A673 (cell line): ENCODE measurements around the gene ACP2. TPM values are rescaled to one million over a fixed set of nuclear protein-coding genes. Genes with fewer than 3 reads are reported as not detected.

ENCODE experiments used
- BruUV-seq: library from RNA; stranded (reverse); fragments of 400-500 nt; replicated peaks from 2 replicates; lab custom pipeline; 2021; lab: Mats Ljungman, UMichigan
- CTCF ChIA-PET: fragments of 300-600 bp; sonication (Branson Sonifier 250); formaldehyde crosslinking; loops from one replicate; lab custom pipeline; 2022; ENCODE audit warnings: antibody characterized with exemption; lab: Charles Lee
- POLR2A ChIA-PET: fragments of 300-600 bp; sonication (Branson Sonifier 250); formaldehyde crosslinking; loops from one replicate; lab custom pipeline; 2022; ENCODE audit warnings: antibody characterized with exemption; ENCODE audit not compliant: low non-redundant PET; lab: Charles Lee
- DNase-seq: peaks from one replicate; pipeline ENCODE4 v3.0.0-alpha.2; 2015; ENCODE audit warnings: low spot score
- H3K27ac ChIP-seq: fragments of 200-600 bp; sonication (generic); 2 replicates; pipeline ENCODE4 v1.5.1; 2016; ENCODE audit warnings: mixed run types, low read depth, mild to moderate bottlenecking, mixed read lengths, antibody characterized with exemption, low read length; ENCODE audit not compliant: poor library complexity, severe bottlenecking
- H3K27me3 ChIP-seq: fragments of 200-600 bp; sonication (generic); replicated peaks from 2 replicates; pipeline ENCODE4 v1.6.1; 2017; ENCODE audit warnings: mixed run types, low read depth, mild to moderate bottlenecking, mixed read lengths, antibody characterized with exemption, low read length; ENCODE audit not compliant: insufficient read depth, poor library complexity
- H3K36me3 ChIP-seq: fragments of 200-600 bp; sonication (generic); 2 replicates; pipeline ENCODE4 v1.6.1; 2016; ENCODE audit warnings: mixed run types, mild to moderate bottlenecking, mixed read lengths, antibody characterized with exemption, low read length; ENCODE audit not compliant: insufficient read depth, poor library complexity, severe bottlenecking
- H3K4me1 ChIP-seq: fragments of 200-600 bp; sonication (generic); 2 replicates; pipeline ENCODE4 v1.6.1; 2017; ENCODE audit warnings: mixed run types, mild to moderate bottlenecking, mixed read lengths, antibody characterized with exemption, low read length; ENCODE audit not compliant: insufficient read depth, poor library complexity, severe bottlenecking
- H3K4me3 ChIP-seq: fragments of 200-600 bp; sonication (generic); 2 replicates; pipeline ENCODE4 v1.5.1; 2016; ENCODE audit warnings: low read depth, mixed run types, mild to moderate bottlenecking, mixed read lengths, low read length; ENCODE audit not compliant: poor library complexity, severe bottlenecking
- H3K9me3 ChIP-seq: fragments of 200-600 bp; sonication (generic); 2 replicates; pipeline ENCODE4 v1.6.1; 2016; ENCODE audit warnings: mixed run types, low read depth, mild to moderate bottlenecking, mixed read lengths, antibody characterized with exemption, low read length; ENCODE audit not compliant: poor library complexity, severe bottlenecking
- CTCF ChIP-seq: fragments of 300-800, 200-600 bp; sonication (generic); conservative IDR thresholded peaks from 2 replicates; pipeline ENCODE4 v1.5.1; 2017; ENCODE audit warnings: low read depth, mild to moderate bottlenecking, antibody characterized with exemption, low read length, moderate library complexity, mixed read lengths
- EZH2 ChIP-seq: fragments of 200-600 bp; sonication (generic); IDR thresholded peaks from 2 replicates; pipeline ENCODE4 v1.6.1; 2017; ENCODE audit warnings: borderline replicate concordance, low read depth, mild to moderate bottlenecking, mixed read lengths, antibody characterized with exemption, low read length; ENCODE audit not compliant: poor library complexity, severe bottlenecking
- intact Hi-C: fragments of 100-400 bp; cut with micrococcal nuclease; formaldehyde crosslinking; loops from one replicate; pipeline ENCODE4 v1.10.0; 2022; ENCODE audit not compliant: unreplicated experiment
- total RNA-seq: library from RNA; stranded (reverse); gene quantifications from 2 replicates; pipeline ENCODE4 v1.2.3, GENCODE V29; 2021

ACP2 gene
- total RNA-seq, 1 experiment from 2014 or later, result 63.3 TPM

- TF ChIP-seq CTCF, result peak; percentile 20; the same call in 1 of the 2 replicates
- no peak for TF ChIP-seq EZH2
- intact Hi-C loops, result loop anchor here (2.0 to 5.0 kb wide), 5 partner anchors 37 to 577 kb away; partner anchors contain the start of genes ARFGAP2, DDB2 and NUP160
- Histone ChIP-seq H3K9me3 (no peaks in the 10 kb centered on the region), H3K27me3 (no peaks in the 10 kb centered on the region), H3K4me3 (peak within 1 kb of the TSS; percentile 65), H3K36me3 (peaks cover 7% of the 10 kb centered on the region), H3K27ac (peak within 1 kb of the TSS; percentile 95), H3K4me1 (peaks cover 42% of the 10 kb centered on the region)
- peak; percentile 99 for DNase-seq
- ChIA-PET CTCF (interaction anchor here (0.7 kb wide), 1 partner anchor 25 kb away, joined by 3 read pairs; no protein-coding TSS in a partner anchor), POLR2A (no interaction called here)
- BruUV-seq, result no TSS peak
Measured at GRCh38 chr11:47269829-47270305, 21.3 kb upstream of the ACP2 start, which contains the start of gene MADD. Gene MADD (plus strand): TSS chr11:47270133.

GRCh38 chr11:47269002-47269828 is 20.6 kb upstream of the ACP2 start:
- peak overlapping the region; percentile 95 for H3K27ac ChIP-seq
- ChIA-PET CTCF (interaction anchor here (0.7 kb wide), 1 partner anchor 25 kb away, joined by 3 read pairs; no protein-coding TSS in a partner anchor), POLR2A (no interaction called here)
- H3K36me3 ChIP-seq, result peaks cover under 1% of the 10 kb centered on the region
- peaks cover 42% of the 10 kb centered on the region for H3K4me1 ChIP-seq
- intact Hi-C loops, result loop anchor here (2.0 to 5.0 kb wide), 3 partner anchors 54 to 578 kb away; partner anchors contain the start of genes ARFGAP2, DDB2 and NUP160
- H3K27me3 ChIP-seq, result no peaks in the 10 kb centered on the region
- peak overlapping the region; percentile 65 for H3K4me3 ChIP-seq
- peak; percentile 99 for DNase-seq
- BruUV-seq, result no TSS peak
- TF ChIP-seq EZH2, result no peak
- peak; percentile 54 for TF ChIP-seq CTCF
- H3K9me3 ChIP-seq, result no peaks in the 10 kb centered on the region

GRCh38 chr11:47268448-47269001 is 19.9 kb upstream of the ACP2 start:
- Histone ChIP-seq H3K27me3 (no peaks in the 10 kb centered on the region), H3K9me3 (no peaks in the 10 kb centered on the region), H3K27ac (peak overlapping the region; percentile 95), H3K36me3 (no peaks in the 10 kb centered on the region), H3K4me1 (peaks cover 42% of the 10 kb centered on the region), H3K4me3 (peak overlapping the region; percentile 65)
- ChIA-PET CTCF (no interaction called here), POLR2A (no interaction called here)
- intact Hi-C loops, result loop anchor here (2.0 to 5.0 kb wide), 3 partner anchors 54 to 579 kb away; partner anchors contain the start of genes ARFGAP2, DDB2 and NUP160
- TSS peak; percentile 87 for BruUV-seq
- TF ChIP-seq EZH2 (no peak), CTCF (no peak)
- DNase-seq, result no peak
